HepG2 (cell line): Measurements from ENCODE around the gene CHAF1A. TPM values are rescaled to one million over a fixed set of nuclear protein-coding genes. Genes with fewer than 3 reads are reported as not detected.

Experiments
- ATAC-seq: fragments of 200-7000 bp; cut with Tn5 transposase; 3 replicates; pipeline ENCODE4 v1.9.1; 2020; ENCODE audit warnings: mild to moderate bottlenecking, moderate library complexity
- BruUV-seq: library from RNA; stranded (reverse); fragments of 400-500 nt; replicated peaks from 2 replicates; lab custom pipeline; 2021; lab: Mats Ljungman, UMichigan
- CTCF ChIA-PET: fragments of 300-600 bp; formaldehyde crosslinking; extraction: SDS; loops from one replicate; lab custom pipeline; 2021; ENCODE audit warnings: low total read pairs, inconsistent platforms, low intra/inter-chr PET ratio; lab: Yijun Ruan, JAX
- POLR2A ChIA-PET: fragments of 350-600 bp; sonication (Branson Sonifier 250); formaldehyde crosslinking; loops from one replicate; lab custom pipeline; 2020; ENCODE audit warnings: antibody characterized with exemption, inconsistent platforms; lab: Yijun Ruan, JAX
- DNase-seq: peaks from one replicate; pipeline ENCODE4 v3.0.0-alpha.2; 2015; ENCODE audit warnings: low spot score
- FAIRE-seq: peaks from 3 replicates; lab custom pipeline; 2011; peaks lifted over from hg19 to GRCh38; lab: Jason Lieb, UNC
- H2AFZ ChIP-seq: one replicate; pipeline ENCODE4 v1.6.1; 2011; ENCODE audit warnings: low read length, inconsistent platforms
- H3K27ac ChIP-seq: fragments of 300-600 bp; 3 replicates; pipeline ENCODE4 v1.8.0; 2011; ENCODE audit warnings: mixed run types, mild to moderate bottlenecking, mixed read lengths, low read length, inconsistent platforms; ENCODE audit not compliant: insufficient read depth; ENCODE audit errors: extremely low read length
- H3K27me3 ChIP-seq, 2 experiments: fragments of 200-600 bp in 1 of 2; 2 replicates in 1 of 2; 3 replicates in 1 of 2; pipeline versions ENCODE4 v1.6.0 to v1.8.0; 2011; ENCODE audit warnings: low read length in 2 of 2, mild to moderate bottlenecking in 2 of 2, moderate library complexity in 2 of 2, inconsistent platforms in 1 of 2; ENCODE audit not compliant: insufficient read depth in 2 of 2, control insufficient read depth in 1 of 2
- H3K36me3 ChIP-seq, 2 experiments: fragments of 200-600 bp in 1 of 2; replicated peaks in 1 of 2; 2 replicates in 1 of 2; 3 replicates in 1 of 2; pipeline versions ENCODE4 v1.5.1 to v1.8.0; 2011; ENCODE audit warnings: low read length in 2 of 2, inconsistent platforms in 1 of 2; ENCODE audit not compliant: insufficient read depth in 2 of 2, control insufficient read depth in 1 of 2
- H3K4me1 ChIP-seq: 2 replicates; pipeline ENCODE4 v1.5.1; 2012; ENCODE audit warnings: low read length, inconsistent platforms; ENCODE audit not compliant: insufficient read depth
- H3K4me2 ChIP-seq: 2 replicates; pipeline ENCODE4 v1.6.0; 2011; ENCODE audit warnings: low read depth, low read length, inconsistent platforms
- H3K4me3 ChIP-seq, 3 experiments: fragments of 200-600 bp in 1 of 3; sonication (generic), shearing (Covaris generic) in 1 of 3; replicated peaks in 1 of 3; 2 replicates each; pipeline ENCODE4 v1.5.1; 2011 to 2016; ENCODE audit warnings: low read length in 3 of 3, inconsistent platforms in 2 of 3, low read depth in 2 of 3, mild to moderate bottlenecking in 2 of 3, control low read depth in 1 of 3, mixed read lengths in 1 of 3; ENCODE audit not compliant: insufficient read depth in 1 of 3
- H3K79me2 ChIP-seq: one replicate; pipeline ENCODE4 v1.6.1; 2011; ENCODE audit warnings: low read length, inconsistent platforms; ENCODE audit not compliant: insufficient read depth
- H3K9ac ChIP-seq: 2 replicates; pipeline ENCODE4 v1.6.0; 2011; ENCODE audit warnings: mild to moderate bottlenecking, low read depth, low read length, inconsistent platforms; ENCODE audit not compliant: insufficient read depth
- H3K9me3 ChIP-seq: 2 replicates; pipeline ENCODE4 v1.5.1; 2012; ENCODE audit warnings: mild to moderate bottlenecking, low read length
- H4K20me1 ChIP-seq: 2 replicates; pipeline ENCODE4 v1.6.0; 2011; ENCODE audit warnings: inconsistent platforms, mild to moderate bottlenecking, low read length, moderate library complexity; ENCODE audit not compliant: insufficient read depth
- CEBPB ChIP-seq: IDR thresholded peaks from 2 replicates; pipeline ENCODE4 v1.6.1; 2011; ENCODE audit warnings: low read depth, low read length, improper control_type of control experiment, borderline replicate concordance
- KMT2A ChIP-seq: sonication (generic); formaldehyde crosslinking; IDR thresholded peaks from 2 replicates; pipeline ENCODE4 v1.4.0; 2020; ENCODE audit warnings: missing genetic modification reagents
- MBD4 ChIP-seq: IDR thresholded peaks from 2 replicates; pipeline ENCODE4 v1.6.1; 2012; ENCODE audit warnings: low read length, inconsistent platforms, borderline replicate concordance
- NFRKB ChIP-seq: fragments of 450-650 bp; IDR thresholded peaks from 2 replicates; pipeline ENCODE4 v1.6.1; 2017
- PHF21A ChIP-seq: sonication (generic); formaldehyde crosslinking; IDR thresholded peaks from 2 replicates; pipeline ENCODE4 v1.5.0; 2020; ENCODE audit warnings: mild to moderate bottlenecking, missing genetic modification reagents
- ZNF121 ChIP-seq: sonication (generic); formaldehyde crosslinking; IDR thresholded peaks from 2 replicates; pipeline ENCODE4 v1.5.0; 2020; ENCODE audit warnings: mild to moderate bottlenecking, missing genetic modification reagents
- ZNF335 ChIP-seq: sonication (generic); formaldehyde crosslinking; IDR thresholded peaks from 2 replicates; pipeline ENCODE4 v1.4.0; 2020; ENCODE audit warnings: missing genetic modification reagents
- ZNF746 ChIP-seq: sonication (generic); formaldehyde crosslinking; IDR thresholded peaks from 2 replicates; pipeline ENCODE4 v1.8.0; 2022; ENCODE audit warnings: mild to moderate bottlenecking, missing genetic modification reagents
- WGBS: methylation state at CpG from one replicate; pipeline ENCODE4 v1.1.6; 2017; ENCODE audit warnings: low lambda C conversion rate; 5-methylcytosine and 5-hydroxymethylcytosine counted together
- in situ Hi-C: cut with HindIII; loops from 2 replicates; pipeline ENCODE4 v1.10.0; 2017; ENCODE audit warnings: low pct_unique_long_range_greater_than_20kb; ENCODE audit not compliant: extremely low pct_ligation_motif_present
- intact Hi-C: fragments of 100-400 bp; cut with micrococcal nuclease; formaldehyde crosslinking; loops from one replicate; pipeline ENCODE4 v1.10.0; 2022; ENCODE audit not compliant: unreplicated experiment
- polyA plus RNA-seq, 8 experiments: library from polyadenylated mRNA; depleted of rRNA in 3 of 8; stranded (reverse) in 7 of 8; unstranded in 1 of 8; fragments of >200 nt; fragmentation: Illumina TruSeq in 4 of 8; extraction: Trizol in 4 of 8; gene quantifications; 2 replicates each; pipeline versions ENCODE4 v1.2.1 to v1.2.3, GENCODE V29; 2011 to 2016; ENCODE audit warnings: low read depth in 4 of 8, missing spikeins in 1 of 8, mixed read lengths in 1 of 8; ENCODE audit not compliant: insufficient read depth in 1 of 8
- total RNA-seq, 5 experiments: library from RNA; depleted of rRNA; stranded (reverse); fragments of >200 nt; fragmentation: Illumina TruSeq; extraction: Trizol; gene quantifications; 2 replicates each; pipeline ENCODE4 v1.2.3, GENCODE V29; 2016; ENCODE audit warnings: low read depth in 1 of 5
- TF ChIP-seq, protein P1 (sequence below): sonication (generic); formaldehyde crosslinking; IDR thresholded peaks from 2 replicates; pipeline ENCODE4 v1.4.0; 2020; ENCODE audit warnings: missing genetic modification reagents
- TF ChIP-seq, protein P2 (sequence below), 2 experiments: fragments of 450-650 bp in 1 of 2; sonication (generic) in 1 of 2; formaldehyde crosslinking; IDR thresholded peaks; 2 replicates each; pipeline versions ENCODE4 v1.5.0 to v1.8.0; 2020 to 2022; ENCODE audit warnings: mild to moderate bottlenecking in 1 of 2, missing genetic modification reagents in 1 of 2
- TF ChIP-seq, protein P3 (sequence below): sonication (generic); formaldehyde crosslinking; IDR thresholded peaks from 2 replicates; pipeline ENCODE4 v1.8.0; 2022; ENCODE audit warnings: missing genetic modification reagents, low read depth, mild to moderate bottlenecking, borderline replicate concordance
- TF ChIP-seq, protein P4 (sequence below): sonication (generic); formaldehyde crosslinking; IDR thresholded peaks from 2 replicates; pipeline ENCODE4 v1.5.0; 2020; ENCODE audit warnings: mild to moderate bottlenecking, low read depth, missing genetic modification reagents, borderline replicate concordance
- TF ChIP-seq, protein P5 (sequence below), 2 experiments: sonication (generic) in 1 of 2; formaldehyde crosslinking in 1 of 2; IDR thresholded peaks; 2 replicates each; pipeline versions ENCODE4 v1.6.1 to v1.9.0; 2014 to 2022; ENCODE audit warnings: antibody characterized with exemption in 1 of 2, borderline replicate concordance in 1 of 2, inconsistent platforms in 1 of 2, low read depth in 1 of 2, missing genetic modification reagents in 1 of 2

Gene CHAF1A
- total and polyA plus RNA-seq, 2 of the 13 experiments (the other 11 are each of a cell fraction or from before 2014, with no cell fraction given) = 11.0 to 34.8 TPM

DNA sequence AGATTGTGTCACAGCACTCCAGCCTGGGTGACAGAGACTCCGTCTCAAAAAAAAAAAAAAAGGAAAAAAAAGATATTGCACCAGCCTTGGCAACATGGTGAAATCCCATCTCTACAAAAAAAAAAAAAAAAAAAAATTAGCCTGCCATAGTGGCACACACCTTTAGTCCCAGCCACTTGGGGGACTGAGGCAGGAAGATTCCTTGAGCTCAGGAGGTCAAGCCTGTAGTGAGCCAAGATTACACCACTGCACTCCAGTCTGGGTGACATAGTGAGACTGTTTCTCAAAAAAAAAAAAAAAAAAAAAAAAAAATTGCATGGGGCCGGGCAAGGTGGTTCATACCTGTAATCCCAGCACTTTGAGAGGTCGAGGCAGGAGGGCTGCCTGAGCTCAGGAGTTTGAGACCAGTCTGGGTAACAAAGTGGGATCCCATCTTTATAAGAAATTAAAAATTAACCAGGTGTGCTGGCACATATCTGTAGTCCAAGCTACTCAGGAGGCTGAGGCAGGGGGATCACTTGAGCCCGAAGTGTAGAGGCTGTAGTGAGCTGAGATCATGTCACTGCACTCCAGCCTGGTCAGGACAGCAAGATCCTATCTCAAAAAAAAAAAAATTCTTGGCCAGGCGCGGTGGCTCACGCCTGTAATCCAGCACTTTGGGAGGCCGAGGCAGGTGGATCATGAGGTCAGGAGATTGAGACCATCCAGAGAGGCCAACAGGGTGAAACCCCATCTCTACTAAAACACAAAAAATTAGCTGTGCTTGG is 62.6 kb downstream of the CHAF1A start:
- no TSS peak for BruUV-seq
- intact Hi-C loops = no loop called here
- Histone ChIP-seq H3K9ac (no peak overlapping the region), H3K4me3 (no peak overlapping the region), H3K4me1 (peaks cover 23% of the 10 kb centered on the region), H3K9me3 (no peaks in the 10 kb centered on the region), H4K20me1 (no peaks in the 10 kb centered on the region), H3K79me2 (no peaks in the 10 kb centered on the region), H3K4me2 (0 out of 2 replicates have a peak overlapping the region, but pooled peaks have one; percentile 27), H2AFZ (no peak overlapping the region), H3K27me3 (no peaks in the 10 kb centered on the region), H3K36me3 (no peaks in the 10 kb centered on the region), H3K27ac (no peak overlapping the region)
- no peak for ATAC-seq
- FAIRE-seq = no peak
- POLR2A ChIA-PET = no interaction called here
- 32% methylated on average over 8 of the region's 8 CpGs for WGBS
- no peak for DNase-seq
- in situ Hi-C loops = no loop called here
- CTCF ChIA-PET = no interaction called here
- TF ChIP-seq, protein P1, sequence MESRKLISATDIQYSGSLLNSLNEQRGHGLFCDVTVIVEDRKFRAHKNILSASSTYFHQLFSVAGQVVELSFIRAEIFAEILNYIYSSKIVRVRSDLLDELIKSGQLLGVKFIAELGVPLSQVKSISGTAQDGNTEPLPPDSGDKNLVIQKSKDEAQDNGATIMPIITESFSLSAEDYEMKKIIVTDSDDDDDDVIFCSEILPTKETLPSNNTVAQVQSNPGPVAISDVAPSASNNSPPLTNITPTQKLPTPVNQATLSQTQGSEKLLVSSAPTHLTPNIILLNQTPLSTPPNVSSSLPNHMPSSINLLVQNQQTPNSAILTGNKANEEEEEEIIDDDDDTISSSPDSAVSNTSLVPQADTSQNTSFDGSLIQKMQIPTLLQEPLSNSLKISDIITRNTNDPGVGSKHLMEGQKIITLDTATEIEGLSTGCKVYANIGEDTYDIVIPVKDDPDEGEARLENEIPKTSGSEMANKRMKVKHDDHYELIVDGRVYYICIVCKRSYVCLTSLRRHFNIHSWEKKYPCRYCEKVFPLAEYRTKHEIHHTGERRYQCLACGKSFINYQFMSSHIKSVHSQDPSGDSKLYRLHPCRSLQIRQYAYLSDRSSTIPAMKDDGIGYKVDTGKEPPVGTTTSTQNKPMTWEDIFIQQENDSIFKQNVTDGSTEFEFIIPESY (CRISPR knock-in tag) = no peak
- TF ChIP-seq, protein P2, sequence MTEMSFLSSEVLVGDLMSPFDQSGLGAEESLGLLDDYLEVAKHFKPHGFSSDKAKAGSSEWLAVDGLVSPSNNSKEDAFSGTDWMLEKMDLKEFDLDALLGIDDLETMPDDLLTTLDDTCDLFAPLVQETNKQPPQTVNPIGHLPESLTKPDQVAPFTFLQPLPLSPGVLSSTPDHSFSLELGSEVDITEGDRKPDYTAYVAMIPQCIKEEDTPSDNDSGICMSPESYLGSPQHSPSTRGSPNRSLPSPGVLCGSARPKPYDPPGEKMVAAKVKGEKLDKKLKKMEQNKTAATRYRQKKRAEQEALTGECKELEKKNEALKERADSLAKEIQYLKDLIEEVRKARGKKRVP (CRISPR knock-in tag; IDR thresholded peaks at IDR 0.05) = 0 out of 4 replicates have a peak, but pooled peaks of 1 of the 2 experiments have one; percentile 5
- TF ChIP-seq, protein P3, sequence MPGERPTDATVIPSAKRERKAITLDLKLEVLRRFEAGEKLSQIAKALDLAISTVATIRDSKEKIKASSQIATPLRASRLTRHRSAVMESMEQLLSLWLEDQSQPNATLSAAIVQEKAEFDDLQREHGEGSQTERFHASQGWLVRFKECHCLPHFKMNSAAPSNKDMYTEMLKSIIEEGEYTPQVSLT (CRISPR knock-in tag) = no peak
- TF ChIP-seq, protein P4, sequence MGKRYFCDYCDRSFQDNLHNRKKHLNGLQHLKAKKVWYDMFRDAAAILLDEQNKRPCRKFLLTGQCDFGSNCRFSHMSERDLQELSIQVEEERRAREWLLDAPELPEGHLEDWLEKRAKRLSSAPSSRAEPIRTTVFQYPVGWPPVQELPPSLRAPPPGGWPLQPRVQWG (CRISPR knock-in tag) = no peak
- no peak for TF ChIP-seq MBD4
- TF ChIP-seq CEBPB = peak; percentile 37; the same call in 1 of the 2 replicates
- no peak for TF ChIP-seq PHF21A
- no peak for TF ChIP-seq ZNF746 (CRISPR knock-in tag)
- TF ChIP-seq, protein P5, sequence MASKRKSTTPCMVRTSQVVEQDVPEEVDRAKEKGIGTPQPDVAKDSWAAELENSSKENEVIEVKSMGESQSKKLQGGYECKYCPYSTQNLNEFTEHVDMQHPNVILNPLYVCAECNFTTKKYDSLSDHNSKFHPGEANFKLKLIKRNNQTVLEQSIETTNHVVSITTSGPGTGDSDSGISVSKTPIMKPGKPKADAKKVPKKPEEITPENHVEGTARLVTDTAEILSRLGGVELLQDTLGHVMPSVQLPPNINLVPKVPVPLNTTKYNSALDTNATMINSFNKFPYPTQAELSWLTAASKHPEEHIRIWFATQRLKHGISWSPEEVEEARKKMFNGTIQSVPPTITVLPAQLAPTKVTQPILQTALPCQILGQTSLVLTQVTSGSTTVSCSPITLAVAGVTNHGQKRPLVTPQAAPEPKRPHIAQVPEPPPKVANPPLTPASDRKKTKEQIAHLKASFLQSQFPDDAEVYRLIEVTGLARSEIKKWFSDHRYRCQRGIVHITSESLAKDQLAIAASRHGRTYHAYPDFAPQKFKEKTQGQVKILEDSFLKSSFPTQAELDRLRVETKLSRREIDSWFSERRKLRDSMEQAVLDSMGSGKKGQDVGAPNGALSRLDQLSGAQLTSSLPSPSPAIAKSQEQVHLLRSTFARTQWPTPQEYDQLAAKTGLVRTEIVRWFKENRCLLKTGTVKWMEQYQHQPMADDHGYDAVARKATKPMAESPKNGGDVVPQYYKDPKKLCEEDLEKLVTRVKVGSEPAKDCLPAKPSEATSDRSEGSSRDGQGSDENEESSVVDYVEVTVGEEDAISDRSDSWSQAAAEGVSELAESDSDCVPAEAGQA (IDR thresholded peaks at IDR 0.05; ENCODE audit: low read depth) = no peak
- TF ChIP-seq, protein P5 (CRISPR knock-in tag; IDR thresholded peaks at IDR 0.05; ENCODE audit: borderline replicate concordance) = no peak
- peak; percentile 91 for TF ChIP-seq ZNF121
- TF ChIP-seq NFRKB = no peak
- no peak for TF ChIP-seq ZNF335 (CRISPR knock-in tag)
- no peak for TF ChIP-seq KMT2A (CRISPR knock-in tag)
